HG03095 (cell line): ENCODE data around the gene OPTC.
"Not testable (repeated sequence)": the region's sequence is repeated elsewhere in the genome, so short reads cannot be mapped to it uniquely, and the experiment has no call there.

Source experiments
- ATAC-seq: cut with Tn5 transposase; IDR thresholded peaks from one replicate; pipeline ENCODE4 v1.9.1; 2021; ENCODE audit warnings: moderate library complexity; ENCODE audit not compliant: unreplicated experiment

The OPTC gene

DNA sequence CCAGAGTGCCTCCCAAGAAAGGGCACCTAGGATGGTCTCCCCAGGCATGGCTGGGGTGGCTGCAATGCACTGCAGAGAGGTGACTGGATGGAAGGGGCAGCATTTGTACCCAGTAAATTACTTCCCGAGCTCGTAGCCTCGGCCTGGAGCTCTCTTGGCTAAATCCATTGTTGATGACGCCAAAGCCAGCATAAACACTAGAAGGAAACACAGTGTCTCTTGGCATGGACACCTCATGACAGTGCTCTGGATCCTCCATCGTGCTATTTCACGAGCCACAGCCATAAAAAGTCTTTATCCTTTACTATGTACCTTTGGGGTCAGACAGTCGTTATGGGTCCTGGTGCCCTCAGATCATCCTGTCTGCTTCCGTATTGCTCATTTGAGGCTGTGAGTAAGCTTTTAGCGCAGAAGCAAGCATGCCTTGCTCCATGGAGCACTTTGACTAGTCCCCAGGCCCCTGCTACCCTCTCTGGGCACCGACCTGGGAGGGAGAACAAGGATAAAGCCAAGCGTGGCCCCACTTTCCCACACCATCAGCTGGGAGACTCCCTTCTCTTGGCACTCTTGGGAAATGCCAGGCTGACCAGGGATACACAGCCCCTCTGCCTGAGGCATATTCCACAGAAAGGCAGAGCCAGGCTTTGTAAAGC, 28.7 kb upstream of the OPTC start:
- no peak for ATAC-seq

DNA sequence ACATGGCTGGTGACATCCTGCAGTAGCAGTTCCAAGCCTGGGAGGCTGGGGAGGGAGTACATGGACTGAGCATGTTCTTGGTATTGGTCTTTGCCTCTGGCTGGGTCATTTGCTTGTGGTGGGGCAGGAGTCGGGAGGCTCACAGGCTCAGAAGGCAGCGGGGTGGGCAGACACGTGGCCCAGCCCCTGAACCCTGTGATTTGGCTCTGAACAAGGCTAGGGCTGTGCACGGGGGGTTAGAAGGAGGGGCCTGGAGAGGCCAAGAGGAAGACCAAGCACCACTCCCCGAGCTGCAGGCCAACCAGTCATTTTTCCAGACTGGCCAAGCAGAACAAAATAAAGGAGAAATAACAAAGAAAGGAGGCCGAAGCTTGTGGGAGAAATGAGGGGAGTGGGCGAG, 28.0 kb upstream of the OPTC start:
- ATAC-seq, result no peak

DNA sequence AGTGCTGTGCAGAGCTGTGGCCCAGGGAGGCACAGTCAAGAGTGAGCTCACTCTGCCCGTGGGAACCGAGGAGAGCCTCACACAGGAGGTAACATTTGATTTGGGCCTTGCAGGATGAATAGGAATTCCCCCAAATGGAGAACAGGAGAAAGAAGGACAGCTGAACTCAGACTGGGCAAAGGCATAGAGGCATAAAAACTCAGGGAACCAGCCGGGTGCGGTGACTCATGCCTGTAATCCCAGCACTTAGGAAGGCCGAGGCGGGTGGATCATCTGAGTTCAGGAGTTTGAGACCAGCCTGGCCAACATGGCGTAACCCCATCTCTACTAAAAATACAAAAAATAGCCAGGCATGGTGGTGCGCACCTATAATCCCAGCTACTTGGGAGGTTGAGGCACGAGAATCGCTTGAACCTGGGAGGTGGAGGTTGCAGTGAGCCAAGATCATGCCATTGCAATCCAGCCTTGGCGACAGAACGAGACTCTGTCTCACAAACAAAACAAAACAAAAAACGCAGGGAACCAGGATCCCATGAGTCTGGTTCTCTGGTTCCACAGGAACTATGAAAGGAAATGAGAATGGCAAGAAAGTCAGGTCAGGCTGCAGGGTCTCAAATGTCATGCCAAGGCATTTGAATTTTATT, 26.9 kb upstream of the OPTC start:
- ATAC-seq, result not testable (repeated sequence)

DNA sequence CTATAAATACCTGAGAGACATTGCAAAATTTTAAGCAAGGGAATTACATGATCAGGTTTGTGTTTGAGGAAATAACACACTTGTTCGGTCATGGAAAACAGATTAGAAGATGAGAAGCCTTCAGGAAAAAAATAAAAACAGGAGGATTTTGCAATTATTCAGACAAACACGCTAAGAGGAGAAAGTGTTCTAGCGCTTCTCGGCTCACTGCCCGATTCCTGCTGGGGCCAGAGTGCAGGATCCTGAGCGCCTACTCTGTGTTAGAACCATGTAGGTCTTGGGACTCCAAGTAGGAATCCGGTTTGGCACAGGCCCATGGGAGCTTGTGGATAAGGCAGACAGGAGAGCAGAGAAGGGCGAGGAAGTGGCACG, 26.4 kb upstream of the OPTC start:
- ATAC-seq, result no peak

DNA sequence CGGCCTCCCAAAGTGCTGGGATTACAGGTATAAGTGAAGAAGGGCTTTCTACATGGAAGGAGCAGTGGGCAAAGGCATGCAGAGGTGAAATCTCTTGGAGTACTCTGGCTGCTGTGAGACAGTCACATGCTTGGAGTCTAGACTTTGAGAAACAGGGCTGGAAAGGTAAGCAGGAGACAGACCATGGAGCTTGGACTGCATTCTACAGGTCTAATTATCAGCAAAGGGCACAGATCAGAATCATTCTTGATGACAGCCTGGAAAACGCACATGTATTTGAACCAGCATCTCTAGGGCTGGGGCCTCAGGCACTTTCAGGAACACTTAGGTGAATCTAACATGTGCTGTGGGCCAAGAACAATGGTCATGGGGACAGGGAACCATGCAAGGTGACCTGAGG, 25.6 kb upstream of the OPTC start:
- ATAC-seq, result no peak

DNA sequence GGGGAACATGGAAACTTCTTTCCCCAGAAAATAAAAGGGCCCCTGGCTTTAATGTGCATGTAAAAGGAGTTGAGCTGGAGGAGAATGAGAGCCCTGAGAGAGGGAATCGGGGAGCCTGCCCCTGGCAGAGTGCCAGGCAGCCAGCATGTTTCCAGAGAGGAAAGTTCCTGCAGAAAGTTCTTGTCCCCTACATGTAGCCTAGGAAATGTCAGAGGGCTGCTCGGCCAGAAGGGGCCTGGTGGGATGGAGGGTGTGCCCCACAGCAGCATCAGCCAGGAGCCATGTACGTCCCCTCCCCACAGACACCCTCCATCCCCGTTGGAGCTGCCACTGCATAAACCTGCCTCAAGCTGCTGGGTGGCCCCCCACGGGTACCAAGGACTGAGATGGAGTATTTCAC, 23.7 kb upstream of the OPTC start:
- ATAC-seq, result no peak

DNA sequence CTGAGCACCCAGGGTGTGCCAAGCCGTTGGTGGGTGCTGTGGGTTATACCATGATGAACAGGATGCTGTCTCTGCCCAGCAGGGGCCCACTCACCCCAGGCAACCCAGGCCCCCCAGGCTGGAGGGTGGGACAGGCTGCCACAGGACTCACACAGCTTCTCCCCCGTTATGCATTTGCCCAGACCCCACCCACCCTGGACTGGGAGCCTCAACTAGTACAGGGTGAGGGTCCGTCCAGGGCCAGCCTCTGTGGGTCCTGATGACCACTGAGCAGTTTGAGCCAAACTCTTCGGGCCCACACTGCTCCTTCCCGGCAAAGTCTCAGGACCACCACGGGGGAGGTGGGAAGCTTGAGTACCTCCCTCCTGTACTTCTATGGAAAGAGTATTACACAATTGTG, 22.1 kb upstream of the OPTC start:
- ATAC-seq, result no peak

DNA sequence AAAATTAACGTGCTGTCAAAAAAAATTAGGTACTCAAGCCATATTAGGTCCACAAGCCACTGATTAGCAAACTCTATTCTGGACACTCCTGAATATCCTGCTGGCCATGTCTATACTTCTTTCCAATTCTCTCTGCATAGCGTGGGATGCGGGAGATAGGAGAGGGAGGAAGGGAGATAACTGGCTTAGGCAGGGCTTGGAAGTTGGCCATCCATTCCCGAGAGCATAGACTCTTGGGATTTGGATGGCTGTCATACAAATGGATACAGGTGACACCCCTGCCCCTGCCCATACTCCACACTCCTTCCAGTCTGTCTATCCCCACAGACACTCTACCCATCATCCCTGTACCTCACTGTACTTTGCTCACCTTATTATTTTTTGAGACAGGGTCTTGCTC, 20.7 kb upstream of the OPTC start:
- ATAC-seq, result no peak

DNA sequence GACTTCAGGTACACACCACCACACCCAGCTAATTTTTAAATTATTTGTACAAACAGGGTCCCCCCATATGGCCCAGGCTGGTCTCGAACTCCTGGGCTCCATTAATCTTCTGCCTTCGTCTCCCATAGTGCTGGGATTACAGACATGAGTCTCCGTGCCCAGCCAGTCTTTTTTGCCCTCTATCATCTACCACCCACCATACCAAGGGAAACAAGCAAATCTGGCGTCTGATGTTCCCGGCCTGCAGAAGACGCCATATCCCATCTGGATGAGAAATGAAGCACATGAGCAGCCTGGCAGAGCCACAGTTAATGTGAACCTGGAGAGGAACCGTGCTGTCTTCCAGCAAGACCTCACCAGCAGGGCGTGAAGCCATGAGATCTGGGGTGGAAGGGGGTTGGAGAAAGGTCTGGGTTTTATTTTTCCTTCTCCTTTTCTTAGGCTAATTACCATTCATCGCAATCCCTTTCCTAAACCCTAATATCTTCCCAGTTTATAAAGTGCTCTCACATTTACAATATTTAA, 20.1 kb upstream of the OPTC start:
- ATAC-seq, result no peak

DNA sequence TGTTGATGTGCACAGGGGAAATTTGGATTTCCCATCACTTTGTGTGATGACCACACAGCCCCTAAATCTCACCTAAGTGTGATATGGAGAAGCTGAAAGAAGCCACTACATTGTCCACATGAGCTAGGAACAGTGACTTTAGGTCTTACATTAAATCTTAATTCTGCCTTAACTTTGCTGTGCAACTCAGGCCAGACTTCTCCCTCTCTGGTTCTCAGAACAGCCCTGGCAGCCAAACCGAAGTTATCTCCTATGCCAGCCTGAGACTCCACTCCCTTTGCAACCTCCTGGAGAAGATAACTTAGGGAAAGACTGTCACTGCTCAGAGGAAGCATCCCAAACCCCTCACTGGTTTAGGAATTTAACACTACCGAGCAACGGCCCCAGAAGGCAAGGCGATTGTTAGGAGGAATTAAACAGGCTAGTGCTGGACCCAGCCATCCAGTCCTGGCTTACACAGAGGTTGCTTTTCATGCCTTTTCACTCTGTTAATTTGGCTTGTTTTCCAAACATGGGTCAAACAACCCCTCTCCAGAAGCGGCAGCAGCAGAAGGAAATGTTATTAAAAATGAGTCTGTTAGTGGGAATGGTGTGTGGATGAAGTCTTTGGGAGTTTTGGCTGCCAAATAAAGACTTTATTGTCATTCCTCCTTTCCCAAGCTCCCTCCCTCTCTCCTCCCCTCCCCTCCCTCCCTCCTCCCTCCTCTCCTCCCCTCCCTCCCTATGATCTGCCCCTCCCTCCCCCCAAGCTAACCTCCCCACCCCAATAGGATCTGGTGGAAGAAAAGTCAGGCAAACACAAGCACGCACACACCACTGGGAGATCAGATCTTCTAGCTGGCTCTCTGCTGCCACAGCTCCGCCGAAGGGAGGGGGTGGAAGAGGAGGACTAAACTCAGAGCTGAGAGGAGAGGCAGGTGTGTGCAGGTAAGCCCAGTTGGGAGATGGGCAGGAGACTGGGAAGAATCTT, 18.7 kb upstream of the OPTC start, which contains the start of gene PRELP:
TSS of gene PRELP (plus strand) at position 795 of the 970 bp plus-strand sequence. CDS start 7,379 bp downstream, outside the sequence.
- ATAC-seq, result no peak

DNA sequence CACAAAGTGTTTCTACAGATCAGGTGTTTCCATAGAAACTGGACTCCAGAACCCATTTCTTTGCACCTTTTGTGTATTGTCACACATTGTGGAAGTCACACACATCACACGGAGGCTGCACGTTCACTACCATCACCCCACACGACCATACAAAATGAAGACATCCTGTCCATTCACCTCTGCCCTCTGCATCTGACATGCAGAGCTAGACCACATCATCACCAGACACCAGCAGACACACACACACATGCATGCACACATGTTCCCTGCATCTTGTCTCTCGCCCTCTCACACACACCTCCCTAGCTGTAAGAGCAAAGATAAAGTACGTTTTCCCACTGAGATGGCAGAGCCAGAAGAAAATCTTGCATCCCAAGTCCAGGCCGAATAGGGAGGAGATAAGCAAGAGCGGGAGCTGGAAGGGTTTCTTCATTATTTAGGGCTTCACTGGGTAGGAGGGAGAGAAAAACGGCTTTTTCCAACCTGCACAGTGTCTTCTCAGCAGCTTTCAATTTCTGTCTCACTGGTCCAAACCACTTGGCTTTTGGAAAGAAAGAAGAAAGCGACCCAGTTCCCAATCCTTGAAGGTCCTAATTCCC, 17.6 kb upstream of the OPTC start:
- no peak for ATAC-seq

DNA sequence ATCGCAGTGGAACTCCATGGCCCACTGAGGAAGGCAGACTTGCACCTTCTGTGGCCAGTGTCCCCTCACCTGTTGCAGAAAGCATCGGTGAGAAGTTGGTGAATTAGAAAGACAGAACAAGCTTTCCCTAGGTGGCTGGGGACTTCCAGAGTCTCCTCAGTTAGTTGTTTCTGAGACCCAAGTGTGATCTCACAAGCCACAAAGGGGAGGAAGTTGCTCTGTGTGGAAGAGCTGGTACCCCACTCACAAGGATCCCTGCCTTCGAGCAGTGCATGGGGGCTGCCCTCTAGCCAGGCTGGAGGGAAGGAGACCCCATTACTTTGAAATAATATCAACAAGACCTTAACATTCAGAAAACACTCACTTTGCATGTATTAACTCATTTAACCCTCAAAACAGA, 16.2 kb upstream of the OPTC start:
- no peak for ATAC-seq

DNA sequence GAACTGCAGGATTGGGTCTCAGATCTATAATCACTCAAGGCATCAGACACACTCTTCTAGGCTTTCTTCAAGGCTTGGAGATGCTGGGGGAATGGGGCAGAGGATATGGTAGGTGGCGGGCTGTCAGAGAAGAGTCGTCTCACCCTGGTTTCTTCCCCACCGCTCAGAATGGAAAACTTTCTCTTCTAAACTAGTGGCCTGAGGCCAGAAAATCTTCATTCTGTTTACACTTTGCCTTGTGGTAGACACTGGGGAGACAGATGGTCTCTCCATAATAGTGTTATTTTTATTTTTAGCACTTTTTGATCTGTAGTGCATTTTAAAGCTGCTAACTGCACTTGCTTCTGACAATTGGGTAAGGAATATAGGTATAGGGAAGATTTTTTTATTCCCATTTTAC, 15.7 kb upstream of the OPTC start:
- ATAC-seq, result no peak

DNA sequence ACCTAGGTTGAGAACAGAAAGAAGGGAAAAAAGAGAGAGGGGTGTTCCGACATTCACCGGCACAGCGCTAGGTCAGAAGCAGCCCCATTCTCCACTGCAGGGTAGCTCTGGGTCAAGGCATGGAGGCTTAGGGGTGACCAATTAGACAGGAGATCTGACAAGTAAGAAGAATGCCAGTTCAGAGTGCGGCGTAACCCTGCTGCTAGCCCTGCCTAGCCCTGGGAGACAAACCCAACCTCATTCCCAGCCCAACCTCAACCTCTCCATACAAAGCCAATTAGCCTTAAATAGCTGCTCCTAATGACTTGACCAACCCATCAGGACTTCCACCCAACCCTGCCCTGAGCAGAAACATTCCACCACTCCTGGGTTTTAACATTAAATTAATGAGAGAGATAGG, 15.0 kb upstream of the OPTC start:
- ATAC-seq, result no peak

DNA sequence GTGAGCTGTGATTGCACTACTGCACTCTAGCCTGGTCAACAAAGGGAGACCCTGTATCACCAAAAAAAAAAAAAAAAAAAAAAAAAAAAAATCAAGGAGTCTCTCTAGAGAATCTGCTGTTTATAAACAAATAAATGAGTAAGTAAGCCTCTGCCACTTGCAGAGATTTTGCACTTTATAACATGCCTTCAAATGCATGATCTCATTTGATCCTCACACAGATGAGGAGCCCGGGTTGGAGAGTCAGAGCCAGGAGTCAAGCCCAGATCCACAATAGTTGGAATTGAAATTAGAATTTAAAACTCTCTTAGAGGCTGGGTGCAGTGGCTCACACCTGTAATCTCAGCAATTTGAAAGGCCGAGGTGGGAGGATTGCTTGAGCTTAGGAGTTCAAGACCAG, 14.3 kb upstream of the OPTC start:
- no peak for ATAC-seq

DNA sequence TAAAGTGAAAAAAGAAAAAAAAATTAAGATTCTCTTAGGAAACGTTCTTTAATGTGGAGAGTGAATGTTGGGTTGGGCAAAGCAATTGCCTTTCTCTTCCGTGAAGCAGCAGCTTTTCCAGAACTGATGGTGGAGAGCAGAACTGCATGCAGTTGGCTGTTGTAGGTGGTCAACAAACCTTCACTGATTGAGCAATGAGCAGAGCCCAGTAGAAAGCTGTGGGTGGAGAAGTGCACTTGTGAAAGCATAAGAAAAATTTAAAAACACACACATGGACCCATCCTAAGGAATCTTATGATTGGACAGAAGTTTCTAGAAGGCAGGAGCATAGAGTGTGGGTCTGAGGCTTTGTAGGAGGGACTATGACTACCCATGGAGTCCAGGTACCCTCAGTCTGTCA, 13.9 kb upstream of the OPTC start:
- ATAC-seq, result no peak

DNA sequence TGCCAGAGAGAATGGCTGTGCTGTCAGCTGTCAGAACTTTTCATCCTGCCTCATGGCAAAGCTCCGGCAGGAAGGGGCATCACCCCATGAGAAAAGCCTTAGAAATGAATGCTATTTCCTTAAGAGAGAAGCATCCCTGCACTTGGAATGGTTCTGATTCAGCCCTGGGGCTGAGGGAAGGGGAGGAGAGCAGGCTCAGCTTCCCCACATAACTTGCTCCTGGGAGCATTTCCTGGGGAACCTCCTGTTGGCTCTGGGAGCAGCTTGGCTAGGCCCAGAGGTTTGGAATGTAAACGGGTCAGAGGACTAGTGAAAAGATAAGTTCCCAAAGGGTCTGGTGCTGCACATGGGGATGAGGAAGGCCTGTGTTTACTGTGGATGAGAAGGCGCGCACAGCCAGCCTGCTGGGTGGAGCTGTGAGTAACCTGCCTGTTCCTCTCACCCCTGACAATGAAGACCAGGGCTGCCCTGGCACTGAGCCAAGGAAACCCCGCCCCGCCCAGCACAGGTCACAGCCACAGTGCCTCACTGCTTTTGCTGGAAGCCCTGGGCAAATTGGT, 13.3 kb upstream of the OPTC start:
- no peak for ATAC-seq

DNA sequence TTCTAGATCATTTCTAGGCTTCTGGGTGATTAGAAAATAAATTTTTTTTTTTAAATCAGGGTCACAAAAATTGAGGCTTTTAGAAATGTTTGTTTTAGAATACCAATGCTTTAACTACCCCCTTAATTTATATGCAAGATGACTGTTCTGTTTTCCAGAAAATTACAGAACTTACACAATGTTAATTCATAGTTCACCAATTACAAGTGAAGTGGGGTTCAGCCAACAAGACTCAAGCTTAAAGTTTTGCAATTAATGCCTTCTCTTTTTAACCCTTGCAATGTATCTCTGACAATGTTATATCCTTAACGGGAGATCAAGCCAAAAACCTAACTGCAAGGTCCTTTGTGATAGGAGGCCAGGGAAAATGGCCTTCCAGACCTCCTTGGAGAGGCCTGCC, 12.8 kb upstream of the OPTC start:
- ATAC-seq, result no peak

DNA sequence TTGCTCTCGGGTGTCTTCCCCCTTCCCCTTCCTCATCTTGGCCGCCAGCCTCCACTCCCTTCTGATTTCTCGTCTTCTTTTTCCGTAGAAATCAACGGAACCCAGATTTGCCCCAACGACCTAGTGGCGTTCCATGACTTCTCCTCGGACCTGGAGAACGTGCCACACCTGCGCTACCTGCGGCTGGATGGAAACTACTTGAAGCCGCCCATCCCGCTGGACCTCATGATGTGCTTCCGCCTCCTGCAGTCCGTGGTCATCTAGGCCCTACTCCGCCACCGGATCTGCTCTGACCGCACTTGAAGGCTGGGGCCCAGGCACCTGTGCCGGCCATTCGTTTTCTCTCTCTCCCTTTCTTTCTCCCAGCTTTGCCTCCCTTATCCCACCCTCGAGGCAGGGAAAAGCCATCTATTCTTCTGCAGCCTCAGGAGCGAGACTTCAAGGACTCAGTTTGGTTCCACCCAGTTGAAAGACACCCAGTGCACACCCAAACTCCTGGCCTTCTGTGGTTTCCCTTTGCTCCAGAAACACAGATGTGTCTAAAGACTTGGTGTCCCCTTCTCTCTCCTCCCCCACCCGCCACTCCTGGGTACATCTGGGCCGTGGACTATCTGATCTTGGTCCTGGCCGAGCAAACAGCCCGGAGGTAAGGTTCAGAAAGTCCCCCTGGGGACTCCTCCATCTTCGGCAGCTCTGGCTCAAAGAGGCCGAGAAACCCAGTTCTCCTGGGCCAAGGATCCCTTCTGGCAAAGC, 7.2 kb upstream of the OPTC start:
- ATAC-seq, result no peak

DNA sequence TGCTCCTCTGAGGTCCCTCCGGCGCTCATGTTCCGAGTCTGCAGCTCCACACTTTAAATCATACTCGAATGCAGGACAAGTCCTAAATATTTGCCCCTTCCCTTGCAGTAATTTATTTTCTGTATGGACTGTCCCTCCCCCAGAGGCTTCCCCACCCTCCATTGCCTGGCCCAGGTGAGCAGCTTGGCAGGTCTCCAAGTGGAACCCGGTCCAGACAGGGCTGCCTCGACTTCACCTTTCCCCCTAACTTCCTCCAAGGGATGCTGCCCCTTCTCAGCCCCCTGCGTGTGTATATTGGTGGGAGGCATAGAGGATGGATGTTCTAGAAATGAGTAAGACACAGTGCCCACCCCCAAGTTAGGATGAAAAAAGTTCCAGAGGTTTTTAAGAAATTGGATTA, 5.4 kb upstream of the OPTC start:
- no peak for ATAC-seq
